HG02870 (cell line): ENCODE results near the gene BEND3.
"Not testable (repeated sequence)": the region's sequence is repeated elsewhere in the genome, so short reads cannot be mapped to it uniquely, and the experiment has no call there.

ENCODE experiments used
- ATAC-seq: cut with Tn5 transposase; IDR thresholded peaks from one replicate; pipeline ENCODE4 v1.9.1; 2021; ENCODE audit warnings: mild to moderate bottlenecking, moderate library complexity; ENCODE audit not compliant: unreplicated experiment

Gene BEND3

DNA sequence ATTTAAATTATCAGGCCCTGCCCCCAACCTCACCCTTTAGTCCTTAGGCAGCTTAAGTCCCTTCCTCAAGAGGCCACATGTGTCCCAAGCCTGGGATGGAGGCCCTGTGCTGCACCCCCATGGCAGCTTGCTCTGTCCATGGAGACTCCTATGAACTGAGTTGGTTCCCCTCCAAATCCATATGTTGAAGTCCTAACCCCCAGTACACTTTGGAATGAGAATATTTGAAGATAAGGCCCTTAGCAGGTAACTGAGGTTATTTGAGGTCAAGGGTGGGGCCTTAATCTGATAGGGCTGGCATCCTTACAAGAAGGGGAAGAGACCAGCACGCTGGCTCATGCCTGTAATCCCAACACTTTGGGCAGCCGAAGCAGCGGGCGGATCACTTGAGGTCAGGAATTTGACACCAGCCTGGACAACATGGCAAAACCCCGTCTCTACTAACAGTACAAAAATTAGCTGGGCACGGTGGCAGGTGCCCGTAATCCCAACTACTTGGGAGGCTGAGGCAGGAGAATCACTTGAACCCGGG is 6.7 kb upstream of the BEND3 start:
- ATAC-seq = no peak

DNA sequence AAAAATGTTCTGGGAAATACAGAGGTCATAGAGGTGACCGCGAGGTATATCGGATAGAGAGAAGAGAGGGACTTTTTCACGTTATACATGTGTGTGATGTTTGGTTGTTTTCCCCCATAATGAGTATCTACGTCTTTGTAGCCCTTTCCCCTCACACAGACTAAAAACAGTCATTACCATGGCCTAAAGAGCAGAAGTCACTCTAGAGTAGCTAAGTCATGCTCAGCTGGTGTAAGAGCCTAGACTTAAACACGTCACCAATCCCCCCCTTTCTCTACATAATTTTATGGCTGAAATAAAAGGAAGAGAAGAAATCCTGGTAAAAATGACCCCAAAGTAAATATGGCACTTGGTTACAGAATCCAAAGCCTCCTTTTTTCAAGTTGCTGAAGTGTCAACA is 6.0 kb upstream of the BEND3 start:
- no peak for ATAC-seq

DNA sequence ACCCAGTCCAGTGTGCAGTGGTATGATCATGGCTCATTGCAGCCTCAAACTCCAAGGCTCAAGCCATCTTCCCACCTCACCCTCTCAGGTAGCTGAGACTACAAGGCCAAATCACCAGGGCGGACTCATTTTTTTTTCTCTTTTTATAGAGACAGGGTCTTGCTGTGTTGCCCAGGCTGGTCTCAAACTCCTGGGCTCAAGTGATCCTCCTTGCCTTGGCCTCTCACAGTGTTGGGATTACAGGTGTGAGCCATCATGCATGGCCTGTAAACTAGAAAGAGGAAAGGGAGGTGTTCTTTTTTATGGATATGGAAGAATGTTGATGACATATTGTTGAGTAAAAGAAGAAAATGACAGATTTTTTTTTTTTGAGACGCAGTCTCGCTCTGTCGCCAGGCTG is 5.1 kb upstream of the BEND3 start:
- no peak for ATAC-seq

- no peak for ATAC-seq
Observed at GRCh38 chr6:107118976-107119375, 3.7 kb upstream of the BEND3 start.

DNA sequence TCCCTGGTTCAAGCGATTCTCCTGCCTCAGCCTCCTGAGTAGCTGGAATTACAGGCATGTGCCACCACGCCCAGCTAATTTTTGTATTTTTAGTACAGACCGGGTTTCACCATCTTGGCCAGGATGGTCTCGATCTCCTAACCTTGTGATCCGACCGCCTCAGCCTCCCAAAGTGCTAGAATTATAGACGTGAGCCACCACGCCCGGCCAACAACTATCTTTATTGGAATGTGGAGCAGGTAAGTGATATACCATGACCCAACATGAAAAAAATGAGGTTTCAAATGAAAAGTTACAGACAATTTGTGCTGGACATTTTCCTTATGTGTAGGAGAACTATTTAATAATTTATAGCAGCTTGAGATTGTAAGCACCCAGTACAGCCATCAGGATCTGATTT is 3.2 kb upstream of the BEND3 start:
- ATAC-seq = not testable (repeated sequence)

DNA sequence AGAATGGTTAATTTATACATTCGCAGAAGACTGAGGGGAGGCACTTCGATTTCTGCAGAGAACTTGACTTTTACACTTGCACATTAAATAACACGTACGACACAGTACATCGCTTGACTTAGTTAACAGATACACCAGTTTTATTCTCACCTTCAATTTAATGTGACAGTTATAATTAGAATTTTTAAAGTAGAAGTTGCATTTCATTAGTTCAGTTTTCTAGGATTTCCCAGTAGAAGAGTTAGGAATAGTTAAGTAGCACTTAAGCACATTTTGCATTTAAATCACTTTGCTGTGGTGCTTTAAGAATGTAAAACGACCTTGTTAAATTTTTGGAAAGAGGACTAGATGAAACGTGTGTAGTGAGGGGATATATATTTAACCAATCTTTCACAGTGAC is 1.6 kb upstream of the BEND3 start:
- no peak for ATAC-seq

DNA sequence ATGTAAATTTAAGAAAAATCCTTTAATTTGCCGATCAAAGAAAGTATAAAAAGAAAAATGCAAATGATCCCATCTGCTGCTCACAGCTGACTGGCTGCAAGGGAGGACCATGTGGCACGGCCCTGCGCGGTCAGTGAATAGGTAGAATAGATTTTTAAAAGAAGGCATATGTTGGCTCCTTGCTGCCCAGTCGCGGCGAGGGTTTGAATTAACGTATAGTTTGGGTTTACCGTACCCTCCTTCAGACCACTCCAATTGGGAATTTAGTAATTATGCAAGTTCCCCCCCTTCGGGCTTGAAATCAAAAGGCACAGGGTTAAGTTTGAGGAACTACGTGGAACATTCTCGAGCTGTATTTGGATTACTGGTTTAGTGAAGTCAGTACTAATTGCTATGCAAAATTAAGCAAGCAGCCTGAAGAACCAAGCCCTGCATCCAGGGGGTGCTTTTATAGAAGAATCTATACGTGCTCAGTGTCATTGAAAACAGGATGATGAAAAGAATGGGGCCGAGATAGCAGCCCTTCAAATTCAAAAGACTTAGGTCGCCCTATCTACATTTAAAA is 1.1 kb upstream of the BEND3 start:
- ATAC-seq = no peak

DNA sequence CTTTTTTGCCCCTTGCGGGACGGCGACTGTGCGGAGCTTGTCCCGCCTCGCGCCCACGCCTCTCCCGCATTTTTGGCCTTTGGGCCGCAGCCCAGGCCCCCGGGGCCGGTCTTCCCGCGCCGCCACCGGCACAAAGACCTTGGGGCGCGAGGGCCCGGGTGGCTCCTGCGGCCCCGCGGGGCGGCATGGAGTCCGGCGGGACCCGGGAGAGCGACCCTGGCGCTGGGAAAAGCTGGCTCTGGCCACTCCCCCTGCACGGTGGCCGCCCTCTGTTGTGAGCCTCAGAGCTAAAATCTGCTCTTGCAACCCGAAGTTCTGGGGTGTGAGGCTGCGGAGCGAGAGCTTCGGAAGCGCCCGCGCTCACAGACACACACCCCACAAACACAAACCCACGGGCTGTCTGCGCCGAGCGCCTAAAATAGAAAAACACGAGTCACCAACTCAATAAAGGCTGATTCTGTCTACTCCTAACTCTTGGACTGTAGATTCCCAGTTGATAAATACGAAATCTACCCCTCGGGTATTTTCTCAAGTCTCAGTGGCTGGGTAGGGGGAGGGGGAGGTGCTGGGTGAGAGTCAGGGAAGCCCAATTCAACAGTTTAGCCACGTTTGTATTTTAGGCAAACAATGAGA is 496 bp upstream of the BEND3 start:
- peak; percentile 22 for ATAC-seq

GRCh38 chr6:107114213-107114925 is 946 bp downstream of the BEND3 start:
- ATAC-seq = peak; percentile 54

DNA sequence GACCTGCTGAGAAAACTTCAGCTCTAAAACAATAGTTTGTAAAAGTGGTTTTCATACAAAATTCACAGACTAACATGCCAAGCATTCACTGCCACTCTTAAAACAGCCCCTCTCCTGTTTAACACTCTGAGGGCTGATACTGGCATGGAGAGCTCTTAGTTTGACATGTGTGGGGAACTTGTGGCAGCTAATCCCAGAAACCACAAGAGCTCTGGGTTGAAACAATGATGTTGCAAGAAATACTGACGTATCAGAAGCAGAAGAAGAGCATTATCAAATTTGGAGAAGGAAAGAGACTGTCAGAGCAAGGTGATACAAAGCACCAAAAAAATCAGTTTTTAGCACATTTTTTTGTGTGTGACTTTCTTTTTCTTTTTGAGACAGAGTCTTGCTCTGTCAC is 5.1 kb downstream of the BEND3 start:
- ATAC-seq = no peak

GRCh38 chr6:107108201-107108890 is 7.0 kb downstream of the BEND3 start:
- no peak for ATAC-seq

DNA sequence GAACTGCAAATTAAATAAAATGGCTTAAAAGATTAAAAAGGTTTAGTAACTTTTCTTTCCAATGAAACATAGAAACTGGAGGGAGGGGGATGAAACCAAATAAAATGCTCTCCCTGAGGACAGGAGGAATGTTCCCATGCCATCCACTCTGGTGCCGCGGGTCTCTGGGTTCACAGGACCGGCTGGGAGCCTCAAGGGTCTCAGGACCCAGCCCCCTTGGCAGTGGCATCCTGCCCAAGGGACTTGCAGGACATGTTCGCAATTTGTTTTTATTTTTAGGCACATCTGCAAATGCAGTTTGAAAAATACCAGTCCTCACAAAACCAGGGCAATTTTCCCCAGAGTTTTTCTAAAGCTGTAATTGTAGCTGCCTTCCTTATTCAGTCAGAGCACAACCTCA is 7.5 kb downstream of the BEND3 start:
- no peak for ATAC-seq

DNA sequence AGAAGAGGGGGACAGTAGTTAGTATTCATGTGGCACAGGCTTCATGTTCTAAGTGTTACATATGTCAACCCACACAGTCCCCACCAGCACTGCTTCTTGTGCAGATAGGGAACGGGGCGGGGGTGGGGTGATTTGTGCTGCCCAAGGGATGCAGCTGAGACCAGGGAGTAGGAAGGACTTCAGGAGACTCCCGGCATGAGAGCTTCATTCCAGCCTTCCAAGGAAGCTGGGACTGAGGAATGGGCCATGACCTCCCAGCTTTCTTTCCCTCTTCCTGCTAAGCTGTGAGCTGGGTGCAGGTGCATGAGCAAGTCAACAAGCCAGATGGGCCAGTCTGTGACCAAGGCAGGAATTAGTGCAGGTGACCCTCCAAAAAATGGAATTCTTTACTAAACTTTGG is 9.2 kb downstream of the BEND3 start:
- ATAC-seq = no peak

DNA sequence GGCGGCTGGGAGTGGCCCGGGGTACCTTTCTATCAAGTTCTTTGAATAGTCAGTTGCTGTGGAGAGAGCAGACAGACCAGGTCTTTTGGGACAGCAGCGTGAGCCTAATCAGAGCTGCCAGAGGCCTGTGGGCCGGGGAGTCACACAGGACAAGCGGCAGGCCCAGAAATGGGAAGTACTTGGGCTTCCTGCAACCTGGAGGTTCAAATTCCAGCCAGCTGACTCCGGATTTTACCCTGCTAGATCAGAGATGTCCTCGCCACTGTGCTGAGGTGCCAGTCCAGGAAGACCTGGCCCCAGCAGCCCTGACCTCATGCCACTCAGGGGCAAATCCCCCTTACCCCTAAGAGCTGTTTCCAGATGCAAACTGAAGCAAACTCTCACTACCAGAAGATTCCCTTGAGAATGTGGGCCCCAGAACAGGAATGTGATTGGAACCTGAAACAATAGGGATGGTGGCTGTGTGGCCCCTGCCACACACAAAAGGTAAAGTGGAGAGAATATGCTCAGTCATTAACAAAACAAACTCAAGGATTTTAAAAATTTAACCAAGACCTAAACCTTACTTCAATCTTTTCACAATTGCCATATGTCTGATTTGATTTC is 9.7 kb downstream of the BEND3 start:
- ATAC-seq = no peak

GRCh38 chr6:107103082-107103481 is 12.2 kb downstream of the BEND3 start:
- no peak for ATAC-seq

DNA sequence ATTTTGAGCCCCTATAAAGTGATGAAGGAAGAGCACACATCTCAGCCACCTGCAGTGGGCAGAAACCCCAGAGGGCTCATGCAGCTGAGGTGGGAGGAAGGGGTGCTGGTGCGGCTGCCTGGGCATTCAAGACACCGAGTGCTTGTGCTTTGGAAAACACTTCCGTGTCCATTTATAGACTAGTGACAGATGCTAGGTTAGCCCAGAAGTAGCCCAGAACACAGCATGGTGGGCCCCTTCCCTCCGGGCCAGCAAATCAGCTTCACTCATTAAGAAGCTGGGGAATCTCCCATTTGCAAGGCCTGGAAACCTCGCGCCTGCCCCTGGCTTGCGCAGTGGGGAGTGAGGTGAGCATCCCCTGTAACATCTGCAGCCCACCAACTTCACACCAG is 12.9 kb downstream of the BEND3 start:
- ATAC-seq = no peak

GRCh38 chr6:107101686-107102413 is 13.5 kb downstream of the BEND3 start:
- ATAC-seq = no peak

DNA sequence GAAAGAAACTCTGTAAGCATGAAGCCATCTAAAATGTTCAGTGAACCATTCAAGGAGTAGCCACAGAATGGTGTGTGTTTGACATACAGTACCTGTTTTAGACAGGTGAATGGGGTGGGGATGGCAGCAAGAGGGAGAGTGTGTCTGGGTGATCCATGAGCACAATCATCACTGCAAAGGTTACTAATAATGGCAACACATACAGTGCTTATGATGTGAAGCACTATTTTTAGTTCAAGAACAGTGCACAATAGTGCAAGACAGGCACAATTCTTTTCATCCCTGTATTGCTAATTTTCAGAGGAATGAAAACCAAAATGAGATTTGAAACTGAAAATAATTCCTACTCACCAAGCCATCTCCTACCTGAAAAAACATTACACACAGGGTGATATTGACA is 14.1 kb downstream of the BEND3 start:
- ATAC-seq = no peak

DNA sequence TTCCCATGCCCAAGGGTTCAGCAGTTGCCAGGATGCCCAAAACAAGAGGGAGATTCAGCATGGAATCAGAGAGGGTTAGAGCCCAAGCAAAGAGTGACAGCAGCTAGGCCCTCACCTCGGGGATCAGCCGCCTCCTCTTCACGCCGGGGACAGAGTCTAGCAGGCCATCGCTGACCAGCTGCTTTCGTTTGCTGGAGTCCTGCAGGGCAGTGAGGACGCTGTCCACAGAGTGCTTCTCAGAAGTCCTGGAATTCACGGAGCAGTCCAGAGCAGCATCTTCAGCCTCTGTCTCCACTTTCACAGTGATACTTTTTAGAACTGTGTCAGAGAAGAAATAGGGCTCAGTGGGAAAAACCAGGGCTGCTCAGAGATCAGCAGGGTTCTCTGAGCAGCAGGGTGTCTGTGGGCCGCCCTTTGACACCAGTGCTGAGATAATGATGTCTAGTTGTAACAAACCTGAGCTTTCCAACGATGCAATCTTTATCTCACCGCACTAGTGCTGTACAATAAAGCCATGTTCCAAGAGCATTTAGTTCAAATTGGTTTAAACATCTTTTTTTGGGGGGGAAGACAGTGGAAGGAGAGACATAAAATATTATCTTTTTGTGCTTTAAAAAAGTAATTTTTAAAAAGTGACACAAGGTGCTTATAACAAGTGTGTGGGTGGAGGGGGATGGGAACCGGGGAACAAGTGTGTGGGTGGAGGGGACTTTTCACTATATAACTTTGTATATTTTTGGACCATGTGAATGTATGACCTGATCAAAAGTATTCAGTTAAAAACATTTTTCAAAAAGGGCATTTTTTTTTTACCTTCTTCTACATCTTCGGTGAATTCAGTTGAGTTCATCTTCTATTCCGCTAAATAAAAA is 16.6 kb downstream of the BEND3 start:
- ATAC-seq = no peak

GRCh38 chr6:107084459-107084858 is 30.9 kb downstream of the BEND3 start:
- ATAC-seq = not testable (repeated sequence)
